ENCODE measurements around the gene S100A1. TPM values are rescaled to one million over a fixed set of nuclear protein-coding genes. Genes with fewer than 3 reads are reported as not detected.
A peak's percentile ranks its signal among the peaks of the same experiment; 100 is the strongest.

S100A1 gene
- total RNA-seq, 1 donor from 2014 or later: not detected

DNA sequence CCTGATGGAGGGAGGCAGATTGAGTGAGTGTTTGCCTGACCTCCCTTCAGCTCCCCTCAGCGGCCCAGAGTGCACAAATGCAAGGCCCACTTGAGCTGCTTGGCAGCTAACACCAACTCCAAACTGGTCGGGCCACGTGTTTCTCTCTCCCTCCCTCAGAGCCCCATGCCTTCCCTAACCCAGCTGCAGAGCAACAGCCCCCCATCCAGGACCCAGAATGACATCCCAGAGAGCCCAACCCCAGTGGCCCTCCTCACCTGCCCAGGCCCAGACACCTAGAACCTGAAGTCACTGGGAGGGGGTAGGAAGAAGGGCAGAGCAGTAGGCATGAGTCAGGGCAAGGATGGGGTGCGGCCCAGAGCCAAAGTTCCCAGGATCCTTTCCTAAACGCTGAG is 11.3 kb upstream of the S100A1 start:
- Mint-ChIP-seq H3K4me1 (ENCODE audit: unreplicated experiment) (peaks cover 33% of the 10 kb centered on the region), H3K27me3 (ENCODE audit: unreplicated experiment) (no peaks in the 10 kb centered on the region), H3K4me3 (ENCODE audit: unreplicated experiment) (no peak overlapping the region), H3K27ac (ENCODE audit: unreplicated experiment) (no peak overlapping the region), H3K9me3 (ENCODE audit: unreplicated experiment) (no peaks in the 10 kb centered on the region), H3K36me3 (ENCODE audit: unreplicated experiment) (peaks cover 16% of the 10 kb centered on the region)
- TF ChIP-seq, protein P1, sequence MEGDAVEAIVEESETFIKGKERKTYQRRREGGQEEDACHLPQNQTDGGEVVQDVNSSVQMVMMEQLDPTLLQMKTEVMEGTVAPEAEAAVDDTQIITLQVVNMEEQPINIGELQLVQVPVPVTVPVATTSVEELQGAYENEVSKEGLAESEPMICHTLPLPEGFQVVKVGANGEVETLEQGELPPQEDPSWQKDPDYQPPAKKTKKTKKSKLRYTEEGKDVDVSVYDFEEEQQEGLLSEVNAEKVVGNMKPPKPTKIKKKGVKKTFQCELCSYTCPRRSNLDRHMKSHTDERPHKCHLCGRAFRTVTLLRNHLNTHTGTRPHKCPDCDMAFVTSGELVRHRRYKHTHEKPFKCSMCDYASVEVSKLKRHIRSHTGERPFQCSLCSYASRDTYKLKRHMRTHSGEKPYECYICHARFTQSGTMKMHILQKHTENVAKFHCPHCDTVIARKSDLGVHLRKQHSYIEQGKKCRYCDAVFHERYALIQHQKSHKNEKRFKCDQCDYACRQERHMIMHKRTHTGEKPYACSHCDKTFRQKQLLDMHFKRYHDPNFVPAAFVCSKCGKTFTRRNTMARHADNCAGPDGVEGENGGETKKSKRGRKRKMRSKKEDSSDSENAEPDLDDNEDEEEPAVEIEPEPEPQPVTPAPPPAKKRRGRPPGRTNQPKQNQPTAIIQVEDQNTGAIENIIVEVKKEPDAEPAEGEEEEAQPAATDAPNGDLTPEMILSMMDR (IDR thresholded peaks at IDR 0.05): no peak
- no peak for DNase-seq (ENCODE audit: extremely low spot score, unreplicated experiment)

DNA sequence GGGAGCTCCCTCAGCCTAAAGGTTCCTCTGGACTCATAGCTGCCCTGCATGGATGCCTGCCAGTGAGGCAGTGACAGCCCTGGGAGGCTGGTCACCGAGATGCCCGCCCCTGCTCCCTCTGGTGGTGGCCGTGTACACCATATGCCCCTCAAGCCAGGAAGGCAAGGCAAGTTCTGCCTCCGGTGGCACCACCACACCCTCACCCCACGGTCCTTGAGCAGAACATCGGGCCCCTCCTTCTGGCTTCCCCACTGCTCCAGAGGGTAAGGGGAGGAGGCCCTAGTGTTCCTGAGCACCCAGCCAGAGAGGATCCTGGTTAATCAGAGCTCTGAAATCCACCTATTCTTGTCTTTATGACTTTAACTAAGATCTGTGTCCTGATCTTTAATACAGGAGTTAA is 10.6 kb upstream of the S100A1 start:
- DNase-seq (ENCODE audit: extremely low spot score, unreplicated experiment): peak; percentile 88
- H3K27me3 Mint-ChIP-seq (ENCODE audit: unreplicated experiment): no peaks in the 10 kb centered on the region
- peak overlapping the region; percentile 57 for H3K27ac Mint-ChIP-seq (ENCODE audit: unreplicated experiment)
- peaks cover 18% of the 10 kb centered on the region for H3K36me3 Mint-ChIP-seq (ENCODE audit: unreplicated experiment)
- H3K4me3 Mint-ChIP-seq (ENCODE audit: unreplicated experiment): no peak overlapping the region
- TF ChIP-seq, protein P1 (IDR thresholded peaks at IDR 0.05): peak; percentile 70
- H3K9me3 Mint-ChIP-seq (ENCODE audit: unreplicated experiment): no peaks in the 10 kb centered on the region
- peaks cover 26% of the 10 kb centered on the region for H3K4me1 Mint-ChIP-seq (ENCODE audit: unreplicated experiment)

DNA sequence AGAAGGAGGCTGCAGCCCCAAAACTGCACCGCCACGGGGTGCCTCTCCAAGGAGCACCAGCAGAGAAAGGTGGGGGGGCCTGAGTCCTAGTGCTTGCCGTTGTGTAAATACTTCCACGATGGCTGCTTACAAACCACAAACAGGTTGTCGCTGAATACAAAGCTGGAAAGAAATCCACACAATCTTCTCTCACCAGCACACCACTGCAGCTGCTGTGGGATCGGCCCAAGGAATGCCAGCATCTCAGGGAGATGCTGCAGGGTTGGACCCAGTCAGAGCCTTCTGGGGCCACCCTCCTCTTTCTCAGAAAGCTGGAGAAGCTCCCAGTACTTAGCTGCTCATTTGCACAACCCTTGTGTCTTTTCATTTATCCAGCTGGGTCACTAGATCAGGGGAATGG is 9.1 kb upstream of the S100A1 start:
- Mint-ChIP-seq H3K4me3 (ENCODE audit: unreplicated experiment) (no peak overlapping the region), H3K9me3 (ENCODE audit: unreplicated experiment) (no peaks in the 10 kb centered on the region), H3K4me1 (ENCODE audit: unreplicated experiment) (peaks cover 23% of the 10 kb centered on the region), H3K27me3 (ENCODE audit: unreplicated experiment) (no peaks in the 10 kb centered on the region), H3K36me3 (ENCODE audit: unreplicated experiment) (peaks cover 25% of the 10 kb centered on the region), H3K27ac (ENCODE audit: unreplicated experiment) (no peak overlapping the region)
- DNase-seq (ENCODE audit: extremely low spot score, unreplicated experiment): no peak
- TF ChIP-seq, protein P1 (IDR thresholded peaks at IDR 0.05): no peak

- peak overlapping the region; percentile 54 for H3K27ac Mint-ChIP-seq (ENCODE audit: unreplicated experiment)
- DNase-seq (ENCODE audit: extremely low spot score, unreplicated experiment): no peak
- no peaks in the 10 kb centered on the region for H3K27me3 Mint-ChIP-seq (ENCODE audit: unreplicated experiment)
- no peak overlapping the region for H3K4me3 Mint-ChIP-seq (ENCODE audit: unreplicated experiment)
- H3K4me1 Mint-ChIP-seq (ENCODE audit: unreplicated experiment): peaks cover 46% of the 10 kb centered on the region
- H3K36me3 Mint-ChIP-seq (ENCODE audit: unreplicated experiment): peaks cover 31% of the 10 kb centered on the region
- no peaks in the 10 kb centered on the region for H3K9me3 Mint-ChIP-seq (ENCODE audit: unreplicated experiment)
- TF ChIP-seq, protein P1 (IDR thresholded peaks at IDR 0.05): no peak
Observed at GRCh38 chr1:153623101-153623500, 5.1 kb upstream of the S100A1 start.

- DNase-seq (ENCODE audit: extremely low spot score, unreplicated experiment): no peak
- Mint-ChIP-seq H3K27me3 (ENCODE audit: unreplicated experiment) (no peaks in the 10 kb centered on the region), H3K9me3 (ENCODE audit: unreplicated experiment) (no peaks in the 10 kb centered on the region), H3K36me3 (ENCODE audit: unreplicated experiment) (peaks cover 25% of the 10 kb centered on the region), H3K27ac (ENCODE audit: unreplicated experiment) (peak overlapping the region; percentile 98), H3K4me3 (ENCODE audit: unreplicated experiment) (peak overlapping the region; percentile 53), H3K4me1 (ENCODE audit: unreplicated experiment) (peaks cover 62% of the 10 kb centered on the region)
- TF ChIP-seq, protein P1 (IDR thresholded peaks at IDR 0.05): no peak
Observed at GRCh38 chr1:153624965-153625611, 3.1 kb upstream of the S100A1 start.
